GM19351 (cell line): Measurements from ENCODE around the gene NCF4.

ENCODE experiments used
- ATAC-seq: cut with Tn5 transposase; IDR thresholded peaks from one replicate; pipeline ENCODE4 v1.9.1; 2021; ENCODE audit warnings: mild to moderate bottlenecking, moderate library complexity; ENCODE audit not compliant: unreplicated experiment

Gene NCF4

DNA sequence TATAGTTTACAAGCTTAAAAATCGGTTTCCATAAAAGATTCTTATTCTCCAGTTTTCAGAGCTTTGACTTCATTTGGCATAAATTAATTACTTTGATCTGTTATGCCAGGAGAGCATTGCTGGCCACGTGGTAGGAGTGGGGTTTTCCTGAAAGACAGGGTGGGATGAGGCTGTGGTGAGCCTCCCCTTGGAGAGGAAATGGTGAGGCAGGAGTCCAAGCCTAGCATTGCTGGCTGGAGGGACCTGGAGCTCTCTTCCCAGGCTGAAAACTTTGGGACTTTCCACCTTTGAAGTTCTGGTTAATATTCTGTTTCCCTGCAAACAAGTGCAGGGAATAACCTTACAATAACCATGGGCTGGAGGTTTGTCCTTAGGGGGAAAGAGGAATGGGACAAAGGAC is 31.5 kb downstream of the NCF4 start:
- ATAC-seq = no peak

DNA sequence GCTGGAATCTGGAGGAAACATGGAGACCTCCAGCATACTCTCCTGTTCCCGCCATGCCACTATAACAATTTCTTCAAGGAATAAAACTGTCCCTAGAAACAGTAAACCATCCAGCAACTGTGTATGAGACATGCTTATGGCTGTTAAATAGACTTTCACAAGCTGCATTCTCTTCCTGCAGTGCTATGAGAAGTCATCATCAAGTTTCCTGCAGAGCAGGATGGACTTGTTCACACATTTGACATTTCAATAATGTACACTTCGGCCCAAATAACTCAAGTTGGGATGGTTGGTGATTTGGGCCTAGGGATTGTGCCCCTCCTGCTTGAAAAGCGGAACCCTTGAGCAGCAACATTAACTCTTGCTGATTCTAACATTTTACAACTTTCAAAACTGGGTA is 32.5 kb downstream of the NCF4 start:
- ATAC-seq = no peak

DNA sequence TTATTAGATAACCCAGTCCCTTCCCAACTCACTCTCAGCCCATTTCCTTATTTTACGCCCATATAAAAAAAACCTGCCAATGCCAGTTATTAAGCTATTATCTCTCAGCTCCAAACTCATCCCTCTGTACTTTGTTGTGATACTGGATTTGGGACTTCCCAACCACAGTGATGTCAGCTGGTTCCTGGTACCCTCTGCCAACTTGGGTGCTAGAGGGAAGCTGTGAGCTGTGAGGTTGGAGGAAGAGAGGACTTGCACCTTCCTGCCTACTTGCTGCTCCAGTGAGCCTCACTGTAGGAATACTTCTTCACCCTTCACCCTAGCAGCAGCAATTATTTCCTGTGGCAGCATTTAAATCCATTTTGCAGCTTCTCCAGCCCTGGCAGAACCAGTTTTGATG is 33.5 kb downstream of the NCF4 start:
- no peak for ATAC-seq

DNA sequence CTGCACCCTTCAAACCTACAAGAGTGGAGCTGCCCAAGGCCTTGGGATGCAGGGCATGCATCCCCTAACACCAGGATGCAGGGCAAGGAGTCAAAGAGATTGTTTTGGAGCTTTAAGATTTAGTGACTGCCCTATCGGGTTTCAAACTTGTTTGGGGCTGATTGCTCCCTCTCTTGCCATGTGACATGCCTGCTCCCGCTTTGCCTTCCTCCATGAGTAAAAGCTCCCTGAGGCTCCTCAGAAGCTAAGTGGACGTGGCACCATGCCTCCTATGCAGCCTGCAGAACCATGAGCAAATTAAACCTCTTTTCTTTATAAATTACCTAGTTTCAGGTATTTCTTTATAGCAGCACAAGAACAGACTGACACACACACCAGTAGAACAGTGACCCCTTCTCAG is 36.8 kb downstream of the NCF4 start:
- no peak for ATAC-seq

DNA sequence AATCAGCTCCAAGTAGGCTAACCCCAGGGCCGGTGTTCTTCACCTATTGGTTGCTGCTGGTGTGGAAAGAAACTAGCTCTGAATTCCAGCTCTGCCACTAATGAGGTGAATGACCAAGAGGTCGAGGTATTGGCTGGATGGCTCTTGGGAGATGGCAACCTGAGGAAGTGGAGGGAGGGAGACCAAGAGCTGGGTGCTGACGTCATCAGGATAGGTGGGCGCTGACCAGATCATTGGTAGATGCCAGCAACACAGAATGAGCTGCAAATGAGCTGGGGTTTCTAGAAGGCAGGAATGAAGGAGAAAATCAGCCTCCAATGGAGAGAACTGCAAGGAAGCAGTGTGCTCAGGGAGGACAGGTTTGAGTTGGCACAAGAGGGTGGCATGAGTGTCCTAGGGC is 37.9 kb downstream of the NCF4 start:
- ATAC-seq = no peak

DNA sequence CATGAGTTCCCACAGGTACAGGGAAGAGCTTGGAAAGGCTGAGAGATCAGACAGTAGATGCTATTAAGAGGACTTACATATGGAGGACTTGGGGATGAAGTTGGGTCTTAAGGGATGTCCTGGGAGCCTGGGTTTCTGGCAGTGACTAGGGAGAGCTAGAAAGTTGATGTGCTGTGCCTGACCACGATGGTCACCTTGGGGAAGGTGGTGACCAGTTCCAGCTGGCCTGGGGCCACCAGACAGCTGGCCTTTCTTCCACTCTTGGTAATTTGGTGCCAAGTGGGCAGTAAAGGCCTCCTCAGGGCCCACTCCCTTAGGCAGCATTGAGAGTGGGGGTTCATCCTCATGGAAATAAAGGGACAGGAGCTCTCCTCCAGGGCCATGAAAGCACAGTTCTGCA is 38.7 kb downstream of the NCF4 start:
- ATAC-seq = no peak

DNA sequence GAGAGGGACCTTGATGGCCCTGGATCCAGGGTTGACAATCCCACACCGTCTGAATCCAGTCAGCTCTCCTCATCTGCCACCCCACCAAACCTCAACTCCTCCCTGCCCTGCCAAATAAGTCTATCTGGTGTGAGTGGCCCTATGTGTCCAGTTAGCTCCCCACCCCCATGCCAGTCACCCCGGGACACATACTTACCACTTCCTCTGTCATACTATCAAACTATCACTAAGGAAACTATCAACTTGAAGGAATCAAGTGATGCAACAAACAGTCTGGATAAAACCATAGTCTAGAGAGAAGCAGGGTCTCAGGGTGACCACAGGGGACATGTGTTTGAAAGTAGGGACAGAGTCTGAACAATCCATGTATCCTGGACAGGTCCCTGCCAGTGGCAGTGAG is 39.4 kb downstream of the NCF4 start:
- no peak for ATAC-seq

DNA sequence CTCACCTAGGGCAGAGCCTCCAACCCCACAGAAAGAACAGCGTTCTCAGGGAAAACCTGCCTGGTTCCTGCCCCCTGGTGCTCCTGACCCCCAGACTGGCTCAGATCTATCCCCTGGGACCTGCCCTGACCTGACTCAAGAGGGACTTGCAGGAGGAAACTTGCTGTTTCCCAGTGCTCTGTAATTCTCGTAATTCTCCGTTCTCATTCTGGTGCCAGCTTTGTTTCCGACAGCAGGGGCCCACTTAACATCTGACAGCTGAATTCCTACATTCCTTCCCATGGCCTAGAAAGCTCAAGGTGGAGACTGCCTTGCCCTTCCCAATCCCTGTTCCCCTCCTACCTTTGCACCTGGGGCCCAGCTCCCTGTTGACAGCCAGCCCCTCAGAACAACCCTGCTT is 40.1 kb downstream of the NCF4 start:
- no peak for ATAC-seq

DNA sequence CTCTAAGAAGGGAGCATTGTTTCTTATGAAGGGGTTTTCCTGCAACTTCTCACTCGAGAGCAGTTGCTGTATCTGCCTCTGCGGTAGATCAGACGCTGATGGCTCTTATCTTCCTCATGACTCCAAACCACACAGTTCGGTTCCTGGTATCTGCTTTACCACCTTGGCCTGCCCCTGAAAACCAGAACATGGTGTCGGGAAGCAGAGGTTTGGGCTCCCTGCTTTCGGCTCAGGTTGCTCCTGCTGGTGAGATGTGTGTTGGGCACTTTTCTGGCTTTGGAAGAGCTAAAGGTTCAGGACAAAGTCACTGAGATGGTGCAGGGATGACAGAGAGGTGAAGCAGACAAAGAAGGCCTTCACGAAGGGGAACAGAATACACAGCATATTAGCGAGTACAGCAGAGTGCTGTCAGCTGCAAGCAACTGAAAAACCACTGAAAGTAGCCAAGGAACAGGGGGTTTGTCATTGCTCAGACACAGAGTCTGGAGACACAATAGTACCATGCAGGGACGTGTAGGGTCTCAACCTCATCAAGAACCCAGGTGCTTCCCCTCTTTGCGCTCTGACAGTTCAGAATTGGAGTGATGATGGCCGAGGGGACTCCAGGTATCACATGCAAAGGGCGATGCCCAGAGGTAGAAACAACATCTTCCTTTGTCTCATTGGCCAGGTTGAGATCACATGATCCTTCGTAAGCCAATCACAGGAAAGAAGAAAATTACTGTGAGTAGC is 40.8 kb downstream of the NCF4 start:
- peak; percentile 49 for ATAC-seq

DNA sequence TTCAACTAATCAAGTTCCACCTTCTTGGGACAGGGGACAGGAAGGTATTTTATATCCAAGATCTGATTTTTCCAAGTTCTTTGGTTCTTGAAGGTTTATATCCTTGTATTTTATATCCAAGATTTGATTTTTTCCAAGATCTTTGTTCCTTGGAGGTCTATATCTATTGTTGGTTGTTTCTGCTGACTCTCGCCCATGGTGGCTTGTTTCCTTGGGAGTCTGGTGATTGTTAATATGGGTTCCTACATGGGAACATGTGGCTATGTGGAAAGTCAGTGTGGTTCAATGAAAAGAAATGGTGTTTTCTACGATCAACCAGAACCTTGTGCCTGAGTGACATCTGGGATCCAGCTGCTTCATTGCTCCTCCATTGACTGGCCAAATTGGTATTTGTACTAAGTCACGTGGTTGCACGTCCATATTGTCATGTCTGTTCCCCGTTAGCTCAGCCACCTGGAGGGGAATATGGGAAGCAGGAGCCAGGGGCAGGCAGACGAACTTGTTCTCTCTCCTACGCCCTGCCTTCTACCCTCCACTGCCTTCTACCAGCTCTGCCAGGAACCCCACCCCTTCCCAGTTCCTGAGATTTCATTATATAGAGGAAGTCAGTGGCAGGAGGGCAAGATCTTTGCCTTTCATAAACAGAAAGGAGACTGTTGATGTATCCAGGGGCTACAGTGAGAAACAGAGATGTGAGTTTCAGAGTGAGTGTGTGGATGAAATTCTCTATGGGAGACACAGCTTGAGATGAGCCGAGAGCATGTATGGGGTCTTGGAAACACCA is 41.5 kb downstream of the NCF4 start:
- no peak for ATAC-seq

DNA sequence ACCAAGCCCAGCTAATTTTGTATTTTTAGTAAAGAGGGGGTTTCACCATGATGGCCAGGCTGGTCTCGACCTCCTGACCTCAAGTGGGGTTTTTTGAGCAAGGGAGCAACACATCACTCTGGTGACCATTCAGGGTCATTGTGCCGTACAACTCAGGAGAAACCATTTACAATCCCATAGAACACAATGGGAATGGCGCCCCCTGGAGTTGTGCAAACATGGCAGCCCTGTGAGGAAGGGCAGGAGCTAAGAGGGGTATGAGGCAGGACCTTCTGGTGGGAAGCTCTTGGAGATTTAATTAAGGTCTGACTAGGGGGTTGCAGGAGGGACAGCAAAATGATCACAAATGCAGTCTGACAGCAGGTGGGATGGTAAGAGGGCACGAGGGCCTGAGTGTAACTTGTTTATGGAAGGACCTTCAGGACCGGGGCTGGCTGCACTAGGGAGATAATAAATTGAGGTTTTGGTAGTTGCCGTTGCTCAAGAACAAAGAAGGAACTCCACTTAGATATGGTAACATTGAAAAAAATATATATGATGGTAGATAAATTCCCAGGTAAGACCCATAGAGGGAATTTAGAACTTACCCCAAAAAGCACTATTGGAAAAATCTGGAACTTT is 43.6 kb downstream of the NCF4 start:
- no peak for ATAC-seq

DNA sequence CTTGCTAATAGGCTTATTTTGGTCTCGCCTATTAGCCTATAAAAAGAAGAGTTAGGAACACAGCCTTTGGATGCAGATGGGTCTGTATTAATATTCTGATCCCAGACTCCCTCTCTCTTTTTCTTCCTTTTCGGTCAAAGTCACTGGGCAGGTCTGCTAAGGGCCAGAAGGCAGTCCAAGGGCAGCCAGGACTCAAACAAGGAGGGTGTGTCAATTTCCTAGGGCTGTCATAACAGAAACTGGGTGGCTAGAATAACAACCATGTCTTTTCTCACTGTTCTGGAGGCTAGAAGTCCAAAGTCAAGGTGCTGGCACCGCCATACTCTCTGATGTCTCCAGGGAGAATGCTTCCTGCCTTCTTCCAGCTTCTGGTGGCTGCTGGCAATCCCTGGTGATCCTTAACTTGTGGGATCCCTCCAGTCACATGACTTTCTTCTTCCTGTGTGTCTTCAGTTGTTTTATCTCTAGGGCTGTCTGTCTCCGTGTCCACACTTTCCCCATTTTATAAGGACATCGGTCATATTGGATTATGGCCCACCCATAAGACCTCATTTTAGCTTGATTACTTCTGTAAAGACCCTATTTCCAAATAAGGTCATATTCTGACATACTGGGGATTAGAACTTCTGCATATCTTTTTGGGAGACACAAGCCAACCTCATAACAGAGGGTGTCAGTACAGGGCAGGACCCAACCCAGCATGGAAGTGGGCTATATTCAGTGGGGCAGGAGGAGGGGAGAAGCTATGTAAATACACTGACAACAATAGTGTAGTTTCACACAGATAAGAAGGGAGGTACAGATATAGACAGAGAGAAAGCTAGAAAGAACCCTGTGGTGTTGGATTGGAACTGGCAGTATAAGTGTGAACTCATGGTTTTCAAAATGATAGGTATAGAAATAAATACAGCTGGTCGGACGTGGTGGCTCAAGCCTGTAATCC is 46.7 kb downstream of the NCF4 start:
- ATAC-seq = no peak

DNA sequence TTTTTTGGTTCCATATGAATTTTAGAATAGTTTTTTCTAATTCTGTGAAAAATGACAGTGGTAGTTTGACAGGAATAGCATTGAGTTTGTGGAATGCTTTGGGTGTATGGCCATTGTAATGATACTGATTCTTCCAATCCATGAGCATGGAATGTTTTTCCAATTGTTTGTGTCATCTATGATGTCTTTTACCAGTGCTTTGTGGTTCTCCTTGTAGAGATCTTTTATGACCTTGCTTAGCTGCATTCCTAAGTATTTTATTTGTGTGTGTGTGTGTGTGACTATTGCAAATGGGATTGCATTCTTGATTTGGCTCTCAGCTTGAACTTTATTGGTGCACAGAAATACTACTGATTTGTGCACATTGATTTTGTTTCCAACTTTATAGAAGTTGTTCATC is 49.7 kb downstream of the NCF4 start:
- ATAC-seq = no peak

DNA sequence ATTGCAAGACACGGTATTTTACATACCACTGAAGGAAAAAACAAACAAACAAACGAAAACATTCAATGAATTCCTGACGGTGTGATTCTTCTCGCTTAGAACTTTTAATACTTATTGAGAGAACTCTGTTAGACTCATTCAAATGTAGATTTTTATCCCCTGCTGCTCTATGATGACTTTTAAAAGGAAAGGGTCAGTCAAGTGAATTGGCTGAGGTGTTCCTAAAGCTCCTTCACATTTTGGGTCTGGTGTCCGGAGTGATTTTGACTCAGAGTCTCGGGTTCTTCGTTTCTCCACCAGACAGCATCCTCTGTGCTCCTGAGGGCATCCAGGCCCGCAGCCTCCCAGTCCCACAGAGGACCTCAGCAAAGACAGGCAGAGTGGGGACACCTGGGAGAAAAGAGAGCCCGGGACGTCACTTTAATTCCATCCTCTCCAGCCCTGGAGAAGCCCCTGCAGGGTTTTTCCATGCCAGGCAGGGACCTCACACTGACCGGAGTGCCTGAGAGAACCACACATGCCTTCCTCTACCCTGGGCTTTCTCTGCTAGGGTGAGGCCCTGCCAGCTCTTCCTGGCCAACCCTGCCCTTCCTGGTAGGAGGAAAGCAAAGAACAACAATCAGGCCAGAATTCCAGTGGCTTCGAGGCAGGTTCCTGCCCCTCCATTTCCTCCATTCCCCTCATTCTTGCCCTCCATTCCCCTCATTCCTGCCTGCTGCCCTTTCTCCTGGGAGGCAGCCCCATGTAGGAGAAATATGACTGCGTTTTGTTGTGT is 51.3 kb downstream of the NCF4 start:
- no peak for ATAC-seq

DNA sequence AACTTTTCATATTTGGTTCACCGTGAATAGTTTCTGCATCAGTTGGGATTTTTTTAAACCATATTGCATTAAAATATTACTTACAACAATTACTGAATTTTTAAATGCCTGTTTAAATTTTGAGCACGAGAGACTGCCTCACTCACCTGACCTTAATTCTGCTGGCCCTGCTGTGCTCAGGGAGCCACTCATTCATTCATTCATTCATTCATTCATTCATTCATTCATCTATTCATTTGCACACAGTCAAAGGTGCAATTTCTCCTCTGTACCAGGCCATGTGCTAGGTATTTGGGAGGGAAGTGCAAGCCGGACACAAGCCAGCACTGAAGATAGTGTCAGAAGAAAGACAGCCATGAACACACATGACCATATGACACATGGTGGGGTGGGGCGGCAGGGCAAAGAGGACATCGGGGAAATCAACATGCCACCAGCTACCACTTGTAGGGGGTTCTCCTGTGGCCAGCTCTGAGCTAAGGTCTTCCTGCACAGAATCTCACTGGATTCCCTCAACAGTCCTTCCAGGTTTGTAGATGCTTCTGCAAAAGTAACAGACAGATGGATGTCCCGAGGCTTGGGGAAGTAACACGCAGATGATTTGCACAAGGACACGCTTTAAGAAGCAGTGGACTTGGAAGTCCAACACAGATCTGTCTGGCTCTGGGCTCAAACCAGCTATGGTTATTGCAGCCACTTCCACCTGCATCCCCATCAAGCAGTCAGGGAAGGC is 52.1 kb downstream of the NCF4 start:
- ATAC-seq = no peak

DNA sequence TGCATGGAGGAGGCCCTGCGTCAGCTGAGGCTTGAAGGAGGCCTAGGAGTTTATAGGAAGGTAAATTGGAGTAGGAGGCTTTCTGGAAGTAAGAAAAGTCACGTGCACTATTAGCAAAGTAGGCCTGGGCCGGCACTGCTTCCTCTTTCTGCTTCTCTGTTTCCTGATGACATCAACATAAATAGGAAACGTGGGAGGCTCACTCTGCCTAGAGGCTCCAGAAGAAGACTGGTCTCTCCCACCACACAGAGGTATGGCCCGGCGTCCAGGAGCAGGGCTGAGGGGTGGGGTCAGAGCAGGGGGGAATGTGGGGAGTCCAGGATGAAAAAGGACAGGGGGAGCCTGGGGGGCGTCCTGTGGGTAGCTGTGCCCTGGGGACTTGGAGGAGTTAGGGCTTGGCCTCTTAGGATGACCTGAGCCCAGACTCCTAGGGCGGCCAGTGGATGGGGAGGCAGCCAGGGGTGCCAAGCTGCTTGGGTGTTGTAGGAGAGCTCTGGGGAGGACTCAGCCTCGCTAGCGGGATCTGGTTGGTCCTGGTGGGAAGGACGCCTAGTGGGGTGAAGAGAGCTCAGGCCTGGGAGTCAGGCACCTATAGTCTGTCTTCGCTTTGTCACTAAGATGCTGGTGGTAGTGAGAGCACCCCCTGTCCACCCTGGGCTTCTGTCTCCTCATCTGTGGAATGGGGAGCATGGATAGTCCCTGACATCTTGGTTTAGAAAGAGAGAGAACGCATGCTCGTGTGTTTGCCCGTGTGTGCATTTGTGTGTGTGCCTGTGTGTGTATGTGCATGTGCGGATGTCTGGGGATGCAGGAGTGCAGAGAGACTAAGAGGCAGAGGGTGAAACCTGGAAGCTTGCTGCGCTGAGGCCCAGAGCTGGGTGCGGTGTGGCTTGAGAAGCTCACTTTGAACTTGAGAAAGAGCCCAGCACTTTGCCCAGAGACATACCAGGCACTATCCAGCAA is 52.9 kb downstream of the NCF4 start, which contains the start of gene CSF2RB:
CSF2RB (plus strand) TSS at position 202 of the 963 bp plus-strand sequence. CDS start 8,580 bp downstream, outside the sequence.
- no peak for ATAC-seq

DNA sequence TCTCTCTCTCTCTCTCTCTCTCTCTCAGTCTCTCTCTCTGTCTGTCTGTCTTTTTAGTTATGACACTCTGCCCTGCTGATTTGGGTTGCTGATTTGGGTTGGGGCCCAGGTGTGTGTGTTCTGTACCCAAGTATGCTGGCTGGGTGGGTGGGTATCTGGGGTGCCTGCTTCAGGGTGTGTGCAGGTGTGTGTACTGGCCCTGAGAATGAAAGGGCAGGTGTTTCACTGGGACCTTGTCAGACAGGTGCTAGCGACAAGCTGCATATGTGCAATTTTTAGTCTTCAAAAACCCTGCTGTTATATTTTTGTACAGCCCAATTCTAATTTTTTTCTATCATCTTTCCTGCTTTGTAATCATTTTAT is 53.6 kb downstream of the NCF4 start:
- ATAC-seq = no peak

DNA sequence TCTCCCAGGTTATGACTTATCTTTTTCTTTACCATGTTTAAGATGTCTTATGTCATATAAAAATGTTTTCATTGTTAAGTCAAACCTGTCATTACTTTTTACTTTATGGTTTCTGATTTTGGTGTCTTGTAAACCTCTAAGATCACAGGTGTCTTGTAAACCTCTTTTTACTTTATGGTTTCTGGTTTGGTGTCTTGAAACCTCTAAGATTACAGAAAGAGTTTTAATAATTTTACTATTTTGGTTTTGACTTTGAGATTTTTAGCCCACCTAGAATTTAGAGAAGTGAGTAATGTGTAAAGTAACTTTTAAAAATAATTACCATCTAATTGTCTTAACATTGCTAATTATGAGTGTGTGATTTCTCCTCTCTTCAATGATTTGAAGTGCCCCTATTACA is 55.2 kb downstream of the NCF4 start:
- no peak for ATAC-seq
